Natural killer cell (primary cell): Measurements from ENCODE around the gene GNAT2. TPM values are rescaled to one million over a fixed set of nuclear protein-coding genes. Genes with fewer than 3 reads are reported as not detected.

Experiments
- ATAC-seq, 3 donors: fragments of 150-1000 bp in 2 of 3; fragments of 200-7000 bp in 1 of 3; cut with Tn5 transposase; 1 replicate in 1 of 3; 2 replicates in 2 of 3; pipeline ENCODE4 v1.10.0; 2021; ENCODE audit warnings: mild to moderate bottlenecking in 2 of 3, moderate library complexity in 2 of 3
- DNase-seq, 2 donors: peaks; one replicate each; pipeline versions ENCODE4 v3.0.0 to v3.0.0-alpha.2; 2013 to 2021; ENCODE audit warnings: mixed read lengths in 1 of 2
- H3K27ac ChIP-seq: one replicate; pipeline ENCODE4 v1.5.1; 2013; ENCODE audit warnings: mild to moderate bottlenecking, low read length
- H3K27me3 ChIP-seq: one replicate; pipeline ENCODE4 v1.6.1; 2013; ENCODE audit warnings: low read length; ENCODE audit not compliant: control insufficient read depth, insufficient read depth
- H3K36me3 ChIP-seq: one replicate; pipeline ENCODE4 v1.6.1; 2013; ENCODE audit warnings: low read length; ENCODE audit not compliant: control insufficient read depth, insufficient read depth
- H3K4me1 ChIP-seq: one replicate; pipeline ENCODE4 v1.6.1; 2013; ENCODE audit warnings: low read length; ENCODE audit not compliant: control insufficient read depth, insufficient read depth
- H3K4me3 ChIP-seq: one replicate; pipeline ENCODE4 v1.5.1; 2013; ENCODE audit warnings: low read length
- H3K9me3 ChIP-seq: one replicate; pipeline ENCODE4 v1.6.1; 2013; ENCODE audit warnings: low read length; ENCODE audit not compliant: control insufficient read depth, insufficient read depth
- H3K27ac Mint-ChIP-seq, 2 donors: one replicate each; pipeline ENCODE4 v1.8.0; 2022; ENCODE audit warnings: mild to moderate bottlenecking in 2 of 2, mixed read lengths in 2 of 2, moderate library complexity in 1 of 2
- H3K27me3 Mint-ChIP-seq, 2 donors: one replicate each; pipeline ENCODE4 v1.8.0; 2022; ENCODE audit warnings: low read depth in 2 of 2, mixed read lengths in 2 of 2
- H3K36me3 Mint-ChIP-seq: one replicate; pipeline ENCODE4 v1.8.0; 2022; ENCODE audit warnings: mixed read lengths
- H3K4me1 Mint-ChIP-seq, 2 donors: one replicate each; pipeline ENCODE4 v1.8.0; 2022; ENCODE audit warnings: mixed read lengths in 2 of 2
- H3K4me3 Mint-ChIP-seq: one replicate; pipeline ENCODE4 v1.8.0; 2022; ENCODE audit warnings: mild to moderate bottlenecking, moderate library complexity, mixed read lengths
- H3K9me3 Mint-ChIP-seq, 2 donors: one replicate each; pipeline ENCODE4 v1.8.0; 2022; ENCODE audit warnings: mixed read lengths in 2 of 2
- WGBS: methylation state at CpG from one replicate; pipeline ENCODE4 v1.1.7; 2013; ENCODE audit warnings: missing lambda C conversion rate; ENCODE audit not compliant: insufficient coverage; 5-methylcytosine and 5-hydroxymethylcytosine counted together
- intact Hi-C: fragments of 100-400 bp; cut with micrococcal nuclease; formaldehyde crosslinking; loops from one replicate; pipeline ENCODE4 v1.14.2; 2022
- total RNA-seq, 4 donors: library from RNA; stranded (reverse); fragments of 120-200 nt in 1 of 4; gene quantifications; one replicate each; pipeline versions ENCODE4 v1.2.3 to v1.2.4, GENCODE V29; 2013 to 2022
- TF ChIP-seq, protein P1 (sequence below): fragments of 200-600 bp; IDR thresholded peaks from one replicate; pipeline ENCODE4 v1.8.0; 2022; ENCODE audit warnings: antibody characterized with exemption

GNAT2 gene
- total RNA-seq, 3 donors from 2014 or later (not counting 1 experiment from before 2014, with no cell fraction given): not detected

DNA sequence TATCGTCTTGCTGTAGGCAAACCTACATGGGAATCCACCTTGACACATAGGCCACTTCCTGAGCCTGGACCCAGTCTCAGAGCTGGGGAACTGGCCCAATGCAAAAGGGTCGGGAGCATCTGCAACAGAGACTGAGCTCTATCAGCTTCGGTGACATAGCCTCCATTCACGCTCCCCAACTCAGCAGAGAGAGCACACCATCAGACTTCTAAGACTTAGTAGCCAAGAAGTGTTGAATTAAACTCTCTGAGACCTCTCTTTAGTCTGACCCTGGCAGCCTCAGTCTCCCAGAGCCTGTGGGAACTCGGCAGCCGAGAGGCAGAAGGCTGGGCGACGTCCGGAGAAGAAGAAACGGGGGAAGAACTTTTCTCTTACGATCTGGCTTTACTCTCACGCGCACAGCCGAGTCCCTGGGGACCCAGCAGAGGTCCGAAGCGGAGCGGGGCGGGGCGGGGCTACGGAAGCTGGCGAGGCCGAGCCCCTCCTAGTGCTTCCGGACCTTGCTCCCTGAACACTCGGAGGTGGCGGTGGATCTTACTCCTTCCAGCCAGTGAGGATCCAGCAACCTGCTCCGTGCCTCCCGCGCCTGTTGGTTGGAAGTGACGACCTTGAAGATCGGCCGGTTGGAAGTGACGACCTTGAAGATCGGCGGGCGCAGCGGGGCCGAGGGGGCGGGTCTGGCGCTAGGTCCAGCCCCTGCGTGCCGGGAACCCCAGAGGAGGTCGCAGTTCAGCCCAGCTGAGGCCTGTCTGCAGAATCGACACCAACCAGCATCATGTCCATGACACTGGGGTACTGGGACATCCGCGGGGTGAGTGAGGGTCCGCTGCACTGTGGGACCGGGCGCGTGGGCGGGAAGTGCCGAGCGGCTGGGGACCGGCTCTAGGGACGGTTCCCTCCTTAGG is 36.5 kb upstream of the GNAT2 start, which contains the start of gene GSTM4:
Gene GSTM4, plus strand, starts transcription at position 485 of the 905 bp plus-strand sequence. Its CDS starts 291 bp downstream, at position 776.
- peaks cover 23% of the 10 kb centered on the region for H3K4me1 ChIP-seq
- TF ChIP-seq, protein P1, sequence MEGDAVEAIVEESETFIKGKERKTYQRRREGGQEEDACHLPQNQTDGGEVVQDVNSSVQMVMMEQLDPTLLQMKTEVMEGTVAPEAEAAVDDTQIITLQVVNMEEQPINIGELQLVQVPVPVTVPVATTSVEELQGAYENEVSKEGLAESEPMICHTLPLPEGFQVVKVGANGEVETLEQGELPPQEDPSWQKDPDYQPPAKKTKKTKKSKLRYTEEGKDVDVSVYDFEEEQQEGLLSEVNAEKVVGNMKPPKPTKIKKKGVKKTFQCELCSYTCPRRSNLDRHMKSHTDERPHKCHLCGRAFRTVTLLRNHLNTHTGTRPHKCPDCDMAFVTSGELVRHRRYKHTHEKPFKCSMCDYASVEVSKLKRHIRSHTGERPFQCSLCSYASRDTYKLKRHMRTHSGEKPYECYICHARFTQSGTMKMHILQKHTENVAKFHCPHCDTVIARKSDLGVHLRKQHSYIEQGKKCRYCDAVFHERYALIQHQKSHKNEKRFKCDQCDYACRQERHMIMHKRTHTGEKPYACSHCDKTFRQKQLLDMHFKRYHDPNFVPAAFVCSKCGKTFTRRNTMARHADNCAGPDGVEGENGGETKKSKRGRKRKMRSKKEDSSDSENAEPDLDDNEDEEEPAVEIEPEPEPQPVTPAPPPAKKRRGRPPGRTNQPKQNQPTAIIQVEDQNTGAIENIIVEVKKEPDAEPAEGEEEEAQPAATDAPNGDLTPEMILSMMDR: no peak
- intact Hi-C loops: no loop called here
- Mint-ChIP-seq H3K4me1 (peaks cover 16 to 27% of the 10 kb centered on the region in 2 donors), H3K27ac (peak within 1 kb of the TSS; percentile 60 to 88), H3K36me3 (no peaks in the 10 kb centered on the region), H3K4me3 (peak within 1 kb of the TSS; percentile 95), H3K27me3 (peaks cover 9 to 17% of the 10 kb centered on the region in 2 donors), H3K9me3 (no peaks in the 10 kb centered on the region)
- H3K9me3 ChIP-seq: no peaks in the 10 kb centered on the region
- H3K27ac ChIP-seq: peak within 1 kb of the TSS; percentile 24
- peak; percentile 54 to 70 for DNase-seq
- under 1% methylated on average over 54 of the region's 54 CpGs for WGBS
- H3K4me3 ChIP-seq: peak within 1 kb of the TSS; percentile 70
- peaks cover 10% of the 10 kb centered on the region for H3K36me3 ChIP-seq
- H3K27me3 ChIP-seq: no peaks in the 10 kb centered on the region
- ATAC-seq: peak; percentile 84 to 89 (median 89)

DNA sequence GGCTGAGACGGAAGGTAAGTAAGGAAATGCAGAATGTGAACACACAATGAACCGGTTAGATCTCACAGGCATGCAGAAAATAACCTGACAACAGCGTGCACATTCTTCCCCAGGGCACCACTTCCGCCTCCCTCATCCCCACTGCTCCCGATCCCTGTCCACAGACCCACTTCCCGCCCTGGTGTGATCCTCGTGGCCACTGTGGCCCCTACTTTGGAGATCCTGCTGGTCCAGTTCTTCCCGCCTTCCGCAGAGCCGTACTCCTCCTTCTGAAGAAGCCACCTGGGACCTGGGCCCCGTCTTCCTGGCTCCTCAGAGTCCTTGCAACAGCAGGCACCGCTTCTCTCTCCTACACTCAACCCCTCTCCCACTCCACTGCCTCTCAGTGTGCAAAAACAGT is 35.1 kb upstream of the GNAT2 start:
- Mint-ChIP-seq H3K4me3 (no peak overlapping the region), H3K9me3 (no peaks in the 10 kb centered on the region), H3K4me1 (peaks cover 16 to 27% of the 10 kb centered on the region in 2 donors), H3K27me3 (peaks cover 11 to 25% of the 10 kb centered on the region in 2 donors), H3K27ac (no peak overlapping the region), H3K36me3 (no peaks in the 10 kb centered on the region)
- TF ChIP-seq, protein P1: no peak
- Histone ChIP-seq H3K27ac (no peak overlapping the region), H3K36me3 (peaks cover 3% of the 10 kb centered on the region), H3K9me3 (no peaks in the 10 kb centered on the region), H3K4me3 (no peak overlapping the region), H3K4me1 (peaks cover 23% of the 10 kb centered on the region), H3K27me3 (no peaks in the 10 kb centered on the region)
- intact Hi-C loops: no loop called here
- DNase-seq (peak in 1 of 2 donors; percentile 1), ATAC-seq (no peak)
- WGBS: 89% methylated on average over 12 of the region's 12 CpGs

DNA sequence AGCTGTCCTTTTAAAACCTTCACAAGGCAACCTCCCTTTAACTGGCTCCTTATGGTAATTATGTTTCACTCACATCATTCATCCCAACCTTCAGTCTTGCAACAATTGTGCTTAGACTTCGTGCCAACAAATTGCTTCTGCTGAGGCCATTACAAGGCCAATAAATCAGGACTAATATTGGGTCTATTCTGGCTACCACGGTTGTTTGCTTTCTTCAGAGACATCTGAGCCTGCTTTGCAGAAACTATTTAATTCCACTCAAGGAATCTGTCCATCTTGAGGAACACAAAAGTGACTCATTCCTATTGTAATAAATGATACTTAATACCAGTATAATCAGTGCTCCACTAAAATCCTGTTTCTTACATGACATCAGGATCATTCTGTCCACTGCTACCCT is 33.9 kb upstream of the GNAT2 start:
- DNase-seq: peak in 1 of 2 donors; percentile 1
- ATAC-seq: no peak
- H3K27ac ChIP-seq: no peak overlapping the region
- intact Hi-C loops: no loop called here
- no peaks in the 10 kb centered on the region for H3K9me3 Mint-ChIP-seq
- peaks cover 11 to 25% of the 10 kb centered on the region in 2 donors for H3K27me3 Mint-ChIP-seq
- H3K4me1 ChIP-seq: peaks cover 20% of the 10 kb centered on the region
- H3K27me3 ChIP-seq: no peaks in the 10 kb centered on the region
- WGBS: 86% methylated on average over 2 of the region's 2 CpGs
- H3K36me3 Mint-ChIP-seq: no peaks in the 10 kb centered on the region
- H3K4me1 Mint-ChIP-seq: peaks cover 16 to 25% of the 10 kb centered on the region in 2 donors
- TF ChIP-seq, protein P1: no peak
- H3K27ac Mint-ChIP-seq: no peak overlapping the region
- no peaks in the 10 kb centered on the region for H3K36me3 ChIP-seq
- H3K4me3 Mint-ChIP-seq: peak overlapping the region; percentile 3
- no peak overlapping the region for H3K4me3 ChIP-seq
- H3K9me3 ChIP-seq: no peaks in the 10 kb centered on the region
